ENCODE data around the gene OSBP2.

Gene OSBP2

DNA sequence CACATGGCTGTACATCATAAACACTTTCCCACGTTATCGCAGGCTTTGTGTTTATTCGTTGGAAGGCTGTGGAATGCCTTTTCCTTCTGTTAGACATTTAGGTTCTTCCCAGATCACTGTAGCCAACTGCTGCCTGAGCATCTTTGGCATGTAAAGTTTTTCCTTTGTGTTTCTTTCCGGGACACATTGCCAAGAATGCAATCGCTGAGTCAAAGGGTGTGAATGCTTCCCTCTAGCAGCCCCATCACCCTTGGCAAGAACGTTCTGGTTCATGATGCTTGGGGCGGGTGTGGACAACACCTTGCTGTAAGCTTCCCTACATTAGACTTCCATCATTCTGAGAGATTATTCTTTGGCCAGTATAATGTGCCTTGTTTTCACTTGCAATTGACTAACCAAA, 136.2 kb downstream of the OSBP2 start:
- no peak for DNase-seq (ENCODE audit: extremely low read depth in 1 of 2, low read depth in 1 of 2)

DNA sequence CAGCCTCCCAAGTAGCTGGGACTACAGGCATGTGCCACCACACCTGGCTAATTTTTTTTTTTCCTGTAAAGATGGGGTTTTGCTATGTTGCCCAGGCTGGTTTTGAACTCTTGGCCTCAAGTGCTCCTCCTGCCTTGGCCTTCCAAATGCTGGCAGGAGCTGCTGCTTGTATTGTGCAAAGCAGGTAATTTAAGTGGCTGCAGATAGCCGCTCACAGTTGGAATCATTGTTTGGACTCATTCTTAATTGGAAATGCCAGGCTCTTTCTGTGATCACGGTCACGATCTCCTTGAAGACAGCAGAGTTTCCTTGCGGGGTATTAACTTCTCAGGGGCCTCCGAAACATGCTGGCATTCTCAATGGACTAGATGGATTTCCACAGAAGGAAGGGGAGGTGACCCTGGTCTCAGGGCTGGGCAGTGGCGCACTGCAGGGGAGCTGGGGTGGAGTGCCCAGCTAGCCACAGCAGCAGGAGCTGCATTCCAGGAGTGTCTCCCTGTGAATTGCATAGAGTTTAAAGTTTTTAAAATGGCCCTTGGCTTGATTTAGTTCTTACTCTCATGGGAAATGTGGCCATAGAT, 137.8 kb downstream of the OSBP2 start:
- no peak for DNase-seq (ENCODE audit: extremely low read depth in 1 of 2, low read depth in 1 of 2)

DNA sequence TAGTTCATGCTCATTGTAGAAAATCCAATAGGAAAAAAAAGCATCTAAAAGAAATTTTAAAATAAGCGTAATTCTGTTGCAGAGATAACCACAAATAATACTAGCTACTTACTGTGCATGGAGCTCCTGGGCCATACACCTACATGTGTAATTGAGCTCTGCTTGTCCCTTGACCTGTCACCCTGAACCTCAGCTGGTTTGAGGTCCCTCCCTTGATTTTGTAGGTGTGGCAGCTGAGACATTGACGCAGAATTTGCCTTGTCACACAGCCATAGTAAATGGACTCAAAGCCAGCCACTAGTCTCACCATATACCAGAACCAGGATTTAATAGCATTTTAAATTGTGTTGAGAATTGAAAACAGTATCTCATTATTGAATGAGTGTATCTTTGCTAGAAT, 138.6 kb downstream of the OSBP2 start:
- DNase-seq (ENCODE audit: extremely low read depth in 1 of 2, low read depth in 1 of 2) = no peak

- DNase-seq (ENCODE audit: extremely low read depth in 1 of 2, low read depth in 1 of 2) = no peak
Observed at GRCh38 chr22:30837531-30837930, 142.9 kb downstream of the OSBP2 start.

DNA sequence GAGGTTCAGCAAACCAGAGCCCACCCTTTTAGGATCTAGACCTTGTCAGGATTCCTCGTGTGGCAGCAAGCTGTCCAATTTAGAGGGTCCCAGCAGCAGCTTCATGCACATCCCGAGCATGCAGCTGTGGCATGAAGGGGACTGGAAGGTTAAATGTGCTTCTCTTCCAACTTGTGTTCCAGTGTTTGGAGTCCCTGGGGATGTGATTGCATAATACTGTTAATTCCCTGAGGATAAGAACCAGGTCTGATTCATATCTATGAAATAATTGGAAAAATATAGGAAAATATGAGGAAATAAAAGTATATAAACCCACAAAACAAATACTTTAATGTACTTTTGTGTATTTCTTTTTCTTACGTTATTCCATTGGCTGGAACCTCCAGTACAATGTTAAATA, 143.4 kb downstream of the OSBP2 start:
- DNase-seq (ENCODE audit: extremely low read depth in 1 of 2, low read depth in 1 of 2) = no peak

DNA sequence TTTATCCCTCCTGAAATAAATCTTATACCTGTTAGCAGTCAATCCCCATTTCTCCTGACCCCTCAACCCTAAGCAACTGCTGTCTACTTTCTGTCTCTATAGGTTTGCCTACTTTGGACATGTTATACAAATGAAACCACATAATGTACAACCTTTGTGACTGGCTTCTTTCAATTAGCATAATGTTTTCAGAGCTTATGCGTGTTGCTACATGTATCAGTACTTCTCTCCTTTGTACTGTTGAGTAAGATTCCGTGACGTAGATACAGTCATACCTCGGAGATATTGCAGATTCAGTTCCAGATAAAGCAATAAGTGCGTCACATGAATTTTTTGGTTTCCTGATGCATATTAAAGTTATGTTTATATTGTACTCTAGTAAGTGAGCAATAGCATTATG, 146.6 kb downstream of the OSBP2 start:
- DNase-seq (ENCODE audit: extremely low read depth in 1 of 2, low read depth in 1 of 2) = no peak

GRCh38 chr22:30843245-30843644, 148.6 kb downstream of the OSBP2 start:
- DNase-seq (ENCODE audit: extremely low read depth in 1 of 2, low read depth in 1 of 2) = no peak

- no peak for DNase-seq (ENCODE audit: extremely low read depth in 1 of 2, low read depth in 1 of 2)
Observed at GRCh38 chr22:30847583-30847982, 152.9 kb downstream of the OSBP2 start.

DNA sequence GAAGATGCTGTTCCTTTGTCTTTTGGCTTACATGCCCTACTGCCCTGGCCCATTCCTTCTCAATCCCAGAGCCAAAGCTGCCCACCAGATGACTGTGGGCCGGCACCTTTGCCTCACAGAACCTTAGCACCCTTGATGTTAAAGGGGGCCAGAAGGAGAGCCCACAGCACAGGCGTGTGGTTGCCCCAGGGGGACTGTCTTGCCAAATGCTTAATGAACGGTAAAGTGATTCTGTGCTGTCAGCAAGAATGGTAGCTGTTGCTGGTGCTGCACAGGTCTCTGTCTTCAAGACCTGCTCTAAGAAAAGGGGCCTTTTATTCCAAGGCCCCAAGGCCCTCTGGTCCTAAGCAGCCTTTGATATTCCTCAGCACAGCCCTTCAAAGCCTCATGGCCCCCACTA, 160.6 kb downstream of the OSBP2 start:
- DNase-seq (ENCODE audit: extremely low read depth in 1 of 2, low read depth in 1 of 2) = no peak

DNA sequence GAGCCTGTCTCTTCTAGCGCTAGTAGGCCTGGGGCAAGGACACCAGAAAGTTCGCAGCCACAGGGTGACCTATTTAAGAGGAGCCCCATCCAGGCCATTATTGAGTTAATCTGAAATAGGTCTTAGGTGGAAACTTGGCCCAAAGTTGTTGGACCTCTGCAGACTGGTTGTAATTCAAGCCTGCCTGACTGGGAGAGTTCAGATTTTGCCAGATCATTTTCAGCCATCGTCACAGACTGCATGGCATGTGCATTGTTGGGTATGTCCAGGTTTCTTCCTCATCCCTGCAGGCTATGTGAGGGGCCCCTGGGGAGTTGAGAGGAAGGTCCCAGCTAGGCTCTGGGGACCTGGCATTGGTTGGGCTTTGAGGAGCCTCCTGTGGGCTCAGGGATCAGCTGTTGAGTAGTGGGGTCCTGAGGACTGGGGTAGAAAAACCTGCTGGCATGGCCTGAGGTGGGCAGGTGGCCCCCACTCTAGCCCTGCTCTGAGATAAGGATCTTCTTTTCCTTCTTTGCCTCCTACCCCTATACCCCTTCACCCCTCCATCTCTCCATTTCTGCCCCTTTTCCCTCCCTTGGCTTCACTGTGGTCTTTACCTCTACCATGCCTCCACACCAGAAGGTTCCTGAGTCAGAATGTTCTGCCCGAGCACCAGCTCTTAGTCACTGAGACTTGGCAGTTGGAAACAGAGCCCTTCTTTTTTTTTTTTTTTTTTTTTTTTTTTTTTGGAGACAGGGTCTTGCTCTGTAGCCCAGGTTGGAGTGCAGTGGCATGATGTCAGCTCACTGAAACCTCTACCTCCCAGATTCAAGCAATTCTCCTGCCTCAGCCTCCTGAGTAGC, 161.2 kb downstream of the OSBP2 start:
- no peak for DNase-seq (ENCODE audit: extremely low read depth in 1 of 2, low read depth in 1 of 2)

DNA sequence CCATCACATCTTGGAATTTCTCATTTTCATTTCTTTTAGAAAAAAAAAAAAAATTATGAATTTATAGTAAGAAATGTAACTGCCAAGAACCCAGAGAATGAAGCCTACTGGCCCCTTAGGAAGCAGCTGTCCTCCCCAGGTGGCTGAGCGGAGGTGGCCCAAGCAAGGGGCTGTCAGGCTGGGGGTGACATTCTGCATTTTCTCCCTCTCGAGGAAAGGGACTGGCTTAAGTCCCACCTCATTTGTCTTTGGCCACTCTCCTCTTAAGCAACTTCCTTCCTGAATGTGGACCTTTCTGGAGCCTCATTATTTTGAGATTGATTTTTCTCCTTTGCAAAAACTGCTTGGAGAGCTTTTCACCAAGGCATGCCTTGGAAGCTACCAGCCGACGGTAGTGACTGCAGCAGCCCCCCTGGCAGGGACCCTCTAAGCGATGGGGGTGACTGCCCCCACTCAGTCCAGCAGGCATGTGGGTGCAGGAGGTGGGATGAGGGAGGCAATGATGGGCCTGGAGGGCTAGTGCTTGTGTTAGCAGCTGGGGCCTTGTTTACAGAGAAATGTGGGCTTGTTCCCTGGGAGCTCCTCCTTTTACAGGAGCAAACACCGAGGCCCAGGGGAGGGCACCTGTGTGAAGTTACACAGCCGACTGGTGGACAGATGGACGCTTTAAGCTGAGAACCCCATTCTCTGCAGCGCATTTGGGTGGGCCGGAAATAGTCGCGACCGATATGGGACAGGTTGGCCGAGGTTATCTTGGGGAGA, 162.2 kb downstream of the OSBP2 start:
- DNase-seq (ENCODE audit: extremely low read depth in 1 of 2, low read depth in 1 of 2) = no peak

DNA sequence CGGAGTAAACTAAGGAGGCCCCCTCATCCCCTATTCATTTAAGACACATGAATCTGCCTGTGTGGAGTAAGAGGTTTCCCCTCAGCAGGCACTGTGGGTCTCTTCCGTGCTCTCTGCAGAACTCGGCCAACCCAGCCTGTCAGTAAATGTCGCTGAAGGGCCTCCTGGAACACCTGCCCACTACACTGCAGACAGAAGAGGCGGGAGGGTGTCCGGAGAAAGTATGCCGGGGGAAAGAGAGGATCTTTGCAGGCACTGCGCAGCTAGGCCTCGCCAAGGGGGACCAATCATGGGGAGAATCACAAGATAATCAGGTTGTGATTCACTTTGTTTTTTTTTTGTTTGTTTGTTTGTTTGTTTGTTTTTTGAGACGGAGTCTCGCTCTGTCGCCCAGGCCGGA, 163.1 kb downstream of the OSBP2 start:
- no peak for DNase-seq (ENCODE audit: extremely low read depth in 1 of 2, low read depth in 1 of 2)

GRCh38 chr22:30858976-30859713, 164.5 kb downstream of the OSBP2 start:
- no peak for DNase-seq (ENCODE audit: extremely low read depth in 1 of 2, low read depth in 1 of 2)

- no peak for DNase-seq (ENCODE audit: extremely low read depth in 1 of 2, low read depth in 1 of 2)
Observed at GRCh38 chr22:30859714-30860095, 165.0 kb downstream of the OSBP2 start.

- no peak for DNase-seq (ENCODE audit: extremely low read depth in 1 of 2, low read depth in 1 of 2)
Observed at GRCh38 chr22:30860176-30861105, 165.8 kb downstream of the OSBP2 start.

GRCh38 chr22:30861131-30861530, 166.5 kb downstream of the OSBP2 start:
- no peak for DNase-seq (ENCODE audit: extremely low read depth in 1 of 2, low read depth in 1 of 2)

DNA sequence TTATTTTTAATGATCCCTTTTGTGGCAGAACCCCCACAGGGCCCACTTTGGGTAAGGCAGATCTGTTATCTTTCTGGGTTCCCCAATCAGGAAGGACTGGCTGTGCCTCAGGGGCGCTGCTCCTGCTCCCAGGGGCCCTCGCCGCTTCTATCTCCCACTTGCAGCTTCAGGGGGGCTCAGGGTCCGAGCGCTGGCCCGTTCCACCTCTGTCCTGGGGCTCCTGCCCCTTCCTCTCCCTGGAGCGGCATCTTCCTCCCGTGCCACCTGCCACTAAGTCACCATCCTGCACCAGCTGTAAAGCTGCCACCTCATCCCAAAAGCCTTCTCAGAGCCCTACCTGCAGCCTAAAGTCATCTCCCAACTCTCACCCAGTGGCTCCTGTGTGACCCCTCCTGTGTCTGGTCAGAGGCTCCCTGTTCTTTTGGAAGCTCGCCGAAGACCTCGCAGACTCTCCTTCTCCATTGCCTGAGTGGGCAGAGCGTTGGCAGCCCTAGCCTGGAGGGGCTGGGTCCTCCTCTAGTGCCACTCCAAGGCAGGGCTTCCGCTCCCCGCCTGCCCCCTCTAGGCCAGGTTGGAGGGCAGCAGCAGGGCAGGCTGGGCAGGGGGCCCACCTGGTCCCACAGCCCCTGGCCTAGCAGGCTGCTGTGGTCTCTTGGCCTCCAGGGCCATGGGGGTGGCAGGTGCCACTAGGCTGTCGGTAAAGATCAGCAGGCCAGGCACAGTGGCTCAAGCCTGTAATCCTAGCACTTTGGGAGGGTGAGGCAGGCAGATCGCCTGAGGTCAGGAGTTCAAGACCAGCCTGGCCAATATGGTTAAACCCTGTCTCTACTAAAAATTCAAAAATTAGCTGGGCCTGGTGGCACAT, 167.2 kb downstream of the OSBP2 start:
- no peak for DNase-seq (ENCODE audit: extremely low read depth in 1 of 2, low read depth in 1 of 2)

- no peak for DNase-seq (ENCODE audit: extremely low read depth in 1 of 2, low read depth in 1 of 2)
Observed at GRCh38 chr22:30863081-30863833, 168.6 kb downstream of the OSBP2 start.
